ENCODE measurements around the gene BCL11B.

Gene BCL11B

DNA sequence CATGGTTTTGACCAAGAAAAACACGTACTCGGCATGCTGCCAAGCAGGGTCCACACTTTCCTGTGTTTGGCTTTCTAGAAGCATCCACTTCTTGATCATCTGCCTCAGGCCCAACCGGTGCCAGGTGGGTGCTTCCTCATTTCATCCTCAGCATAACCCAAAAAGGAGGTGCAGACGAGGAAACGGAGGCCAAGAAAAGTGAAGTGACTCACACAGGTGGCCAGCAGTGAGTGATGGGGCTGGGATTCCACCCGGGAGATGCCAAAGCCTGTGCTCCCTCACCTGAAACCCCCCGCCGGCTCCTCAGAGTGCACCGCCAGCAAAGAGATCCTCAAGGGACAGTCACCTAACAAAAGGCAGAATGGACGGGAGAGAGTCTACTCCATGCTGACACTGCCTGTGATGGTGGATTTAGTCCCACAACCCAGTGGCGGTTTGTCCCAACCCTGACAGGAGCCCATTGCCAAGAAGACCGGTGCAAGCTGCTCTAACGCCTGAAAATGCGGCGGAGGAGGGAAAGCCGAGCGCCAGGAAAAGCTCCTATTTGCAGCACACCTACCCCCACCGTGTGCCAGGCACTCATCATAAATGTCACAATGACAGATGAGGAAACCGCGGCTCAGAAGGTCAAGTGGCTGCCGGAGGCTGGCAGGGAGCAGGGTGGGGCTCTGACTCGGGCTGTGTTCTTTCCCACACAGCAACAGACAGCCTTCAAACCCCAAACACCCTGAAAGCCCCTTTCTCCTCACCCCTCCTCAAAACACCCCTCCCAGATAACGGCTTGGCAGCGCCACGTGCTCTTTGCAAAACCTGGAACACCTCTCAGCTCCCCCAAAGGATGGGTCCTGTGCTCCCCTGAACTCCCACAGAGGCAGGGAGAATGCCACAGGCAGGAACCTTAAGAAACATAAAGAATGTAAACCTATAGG lies 18.8 kb downstream of the BCL11B start:
- DNase-seq = no peak

DNA sequence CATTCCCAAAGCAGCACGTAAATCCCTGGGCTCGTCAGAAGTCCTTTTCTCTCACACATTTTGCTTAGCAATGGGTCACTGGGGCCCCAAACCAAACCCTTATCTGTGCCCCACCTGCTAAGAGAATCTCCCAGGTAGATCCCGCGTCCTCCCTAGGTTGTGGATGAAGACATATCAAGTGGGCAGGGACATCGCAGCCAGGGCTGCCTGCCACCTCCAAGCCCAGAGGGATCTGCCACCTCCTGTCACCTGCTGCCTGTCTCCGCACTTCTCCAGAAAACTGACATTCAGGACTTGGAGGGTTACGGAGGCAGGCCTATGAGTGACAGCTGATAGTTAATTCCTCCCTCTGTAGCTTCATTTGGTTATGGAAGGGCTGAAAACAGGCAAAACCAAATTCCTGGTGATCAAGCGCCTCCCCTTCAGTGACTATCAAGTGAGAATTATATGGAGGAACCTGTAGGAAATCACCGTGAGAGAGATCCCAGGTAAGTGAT lies 19.5 kb downstream of the BCL11B start:
- DNase-seq = no peak

DNA sequence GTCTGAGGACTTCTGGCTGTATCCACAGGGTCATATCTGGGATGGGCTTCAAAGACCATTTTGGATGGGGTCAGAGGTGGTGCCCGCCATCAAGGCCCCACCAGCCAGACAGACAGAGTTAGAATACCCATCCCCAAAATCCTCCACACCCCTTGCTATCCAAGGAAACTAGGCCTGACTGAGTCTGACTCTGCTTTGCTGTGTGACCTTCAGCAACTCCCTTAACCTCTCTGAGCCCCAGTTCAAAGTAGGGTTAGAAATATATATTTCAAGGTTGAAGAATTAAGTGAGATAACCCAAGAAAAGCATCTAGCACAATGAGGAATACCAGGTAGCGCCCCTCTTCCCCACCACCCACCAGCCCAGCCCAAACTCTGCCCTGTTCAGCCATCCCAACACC lies 20.3 kb downstream of the BCL11B start:
- DNase-seq = no peak

DNA sequence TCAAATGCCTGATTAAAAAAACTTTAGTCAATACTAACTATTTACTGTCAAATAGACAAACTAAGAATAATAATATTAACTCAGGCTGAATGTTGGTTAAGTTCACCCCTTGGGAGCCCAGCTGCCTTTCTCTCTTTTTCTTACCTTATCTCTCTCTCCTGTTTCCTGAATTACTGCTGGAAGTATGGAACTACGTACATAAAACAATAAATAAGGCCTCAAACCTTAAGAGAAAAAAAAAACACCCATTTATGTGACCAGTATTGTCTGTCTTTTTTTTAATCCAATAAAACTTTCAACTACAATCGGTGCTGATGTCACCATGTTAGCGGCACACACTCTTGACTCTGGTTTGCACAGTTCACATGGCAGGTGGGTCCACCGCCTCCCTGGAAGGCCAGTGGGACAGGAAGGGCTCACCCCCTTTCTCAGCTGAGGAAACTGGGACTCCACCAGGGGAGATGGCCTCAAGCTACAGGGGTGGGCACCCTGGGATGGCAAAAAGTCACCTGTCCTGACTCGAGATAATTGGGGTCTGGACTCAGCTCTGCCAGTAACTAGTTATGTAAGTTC lies 21.3 kb downstream of the BCL11B start:
- no peak for DNase-seq

DNA sequence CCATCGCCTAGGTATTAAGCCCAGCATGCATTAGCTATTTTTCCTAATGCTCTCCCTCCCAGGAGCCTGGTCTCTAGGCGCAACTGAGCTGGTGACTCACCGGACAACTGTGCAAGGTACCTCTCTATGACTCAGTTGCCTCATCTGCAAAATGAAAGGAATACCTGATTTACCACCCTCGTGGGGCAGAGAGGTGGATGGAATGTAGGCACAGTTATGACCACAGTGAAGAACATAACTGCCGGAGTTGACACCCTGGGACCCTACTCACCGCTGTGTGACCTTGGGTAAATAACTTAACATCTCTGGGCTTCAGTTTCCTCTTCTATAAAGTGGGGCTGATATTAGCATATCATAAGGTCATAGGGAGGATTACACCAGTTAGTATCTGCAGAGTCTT lies 22.6 kb downstream of the BCL11B start:
- no peak for DNase-seq

DNA sequence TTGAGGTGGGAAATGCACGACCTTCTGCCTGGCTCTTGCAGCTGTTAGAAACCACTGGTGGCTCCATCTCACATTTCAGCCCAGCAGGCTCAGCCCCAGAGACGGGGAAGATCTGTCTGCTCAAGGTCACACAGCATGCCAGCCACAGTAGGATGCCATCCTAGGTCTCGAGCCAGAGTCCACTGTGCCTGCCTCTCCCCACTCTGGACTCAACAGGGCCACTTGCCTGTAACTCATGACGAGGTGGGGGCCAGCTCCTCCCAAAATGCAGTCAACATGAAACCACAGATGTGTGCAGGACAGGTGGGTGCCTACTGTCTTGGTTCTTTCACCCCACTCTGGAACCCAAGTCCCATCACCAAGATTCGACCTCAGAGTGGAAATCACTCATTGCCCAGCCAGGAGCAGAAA lies 23.2 kb downstream of the BCL11B start:
- DNase-seq = no peak

DNA sequence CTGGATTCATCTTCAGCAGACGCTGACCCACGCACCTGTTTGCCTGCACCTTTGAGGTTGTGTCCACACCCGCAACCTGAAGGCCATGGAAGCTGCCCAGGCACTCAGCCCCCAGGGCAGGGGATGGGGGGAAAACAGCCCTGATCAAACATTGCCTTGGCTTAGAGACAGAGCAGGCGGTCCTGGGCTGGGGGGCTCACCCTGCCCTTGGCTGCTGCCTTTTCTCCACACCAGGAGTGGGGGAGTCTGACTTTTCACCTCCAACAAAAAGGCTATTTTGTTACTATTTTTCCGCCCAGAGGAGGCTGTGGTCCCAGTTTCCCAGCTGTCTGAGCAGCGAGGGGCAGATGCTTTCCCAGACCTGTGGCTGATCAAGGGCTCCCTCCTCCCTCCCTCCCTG lies 24.2 kb downstream of the BCL11B start:
- DNase-seq = no peak

DNA sequence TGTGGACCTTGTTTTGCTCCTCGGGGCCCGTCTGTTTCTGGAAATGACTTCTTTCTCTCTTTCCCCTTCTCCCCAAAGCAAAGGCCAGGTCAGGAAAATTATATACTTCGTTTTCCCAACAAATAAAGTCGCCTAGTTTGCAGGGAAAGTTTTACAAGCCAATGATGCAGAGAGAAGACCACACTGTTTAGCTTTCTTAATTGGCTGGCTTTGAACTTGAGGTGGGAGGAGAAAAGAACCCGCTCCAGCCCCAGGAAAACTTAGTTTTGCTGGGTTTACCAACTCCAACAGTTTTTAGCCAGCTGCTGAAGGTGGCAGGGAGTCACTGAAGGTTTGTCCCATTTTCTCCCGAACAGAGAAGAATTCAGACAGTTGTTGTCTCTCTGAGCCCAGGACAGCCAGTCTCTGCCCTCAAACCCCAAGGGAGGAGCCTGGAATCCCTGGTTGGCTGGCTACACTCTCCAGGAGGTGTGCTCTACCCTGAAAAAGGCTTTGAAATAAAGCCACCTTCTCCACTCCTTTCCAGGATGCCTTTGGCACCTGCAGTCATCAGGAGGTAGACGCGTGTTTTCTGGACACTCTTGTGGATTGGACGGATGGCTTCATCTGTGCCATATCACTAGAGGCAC lies 24.8 kb downstream of the BCL11B start:
- DNase-seq = no peak

DNA sequence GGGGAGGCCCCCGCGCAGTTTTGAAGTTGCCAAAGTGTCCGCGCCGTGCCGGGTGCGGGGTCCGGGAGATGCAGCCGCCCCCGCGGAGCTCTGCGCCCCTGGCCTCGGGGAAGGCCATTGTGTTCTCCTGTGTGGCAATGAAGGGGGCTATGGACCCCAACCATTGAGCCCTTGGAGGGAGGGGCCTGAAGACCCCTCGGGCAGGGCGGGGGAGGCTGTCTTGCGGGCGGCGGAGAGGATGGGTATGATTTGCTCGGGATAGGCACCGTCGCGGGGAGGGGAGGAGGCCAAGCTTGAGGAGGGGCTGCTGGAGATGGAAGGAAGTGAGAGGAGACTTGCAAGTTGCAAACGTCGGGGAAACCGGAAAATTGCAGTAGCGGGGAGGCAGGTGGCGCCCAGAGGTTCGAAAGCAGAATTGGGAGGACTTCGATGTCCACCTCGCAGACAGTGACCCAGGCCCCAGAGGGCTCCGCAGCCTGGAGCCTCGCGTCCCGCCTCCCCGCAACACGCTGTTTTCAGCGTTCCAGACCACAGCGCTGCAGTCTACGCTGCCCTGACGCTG lies 25.4 kb downstream of the BCL11B start:
- DNase-seq = no peak

DNA sequence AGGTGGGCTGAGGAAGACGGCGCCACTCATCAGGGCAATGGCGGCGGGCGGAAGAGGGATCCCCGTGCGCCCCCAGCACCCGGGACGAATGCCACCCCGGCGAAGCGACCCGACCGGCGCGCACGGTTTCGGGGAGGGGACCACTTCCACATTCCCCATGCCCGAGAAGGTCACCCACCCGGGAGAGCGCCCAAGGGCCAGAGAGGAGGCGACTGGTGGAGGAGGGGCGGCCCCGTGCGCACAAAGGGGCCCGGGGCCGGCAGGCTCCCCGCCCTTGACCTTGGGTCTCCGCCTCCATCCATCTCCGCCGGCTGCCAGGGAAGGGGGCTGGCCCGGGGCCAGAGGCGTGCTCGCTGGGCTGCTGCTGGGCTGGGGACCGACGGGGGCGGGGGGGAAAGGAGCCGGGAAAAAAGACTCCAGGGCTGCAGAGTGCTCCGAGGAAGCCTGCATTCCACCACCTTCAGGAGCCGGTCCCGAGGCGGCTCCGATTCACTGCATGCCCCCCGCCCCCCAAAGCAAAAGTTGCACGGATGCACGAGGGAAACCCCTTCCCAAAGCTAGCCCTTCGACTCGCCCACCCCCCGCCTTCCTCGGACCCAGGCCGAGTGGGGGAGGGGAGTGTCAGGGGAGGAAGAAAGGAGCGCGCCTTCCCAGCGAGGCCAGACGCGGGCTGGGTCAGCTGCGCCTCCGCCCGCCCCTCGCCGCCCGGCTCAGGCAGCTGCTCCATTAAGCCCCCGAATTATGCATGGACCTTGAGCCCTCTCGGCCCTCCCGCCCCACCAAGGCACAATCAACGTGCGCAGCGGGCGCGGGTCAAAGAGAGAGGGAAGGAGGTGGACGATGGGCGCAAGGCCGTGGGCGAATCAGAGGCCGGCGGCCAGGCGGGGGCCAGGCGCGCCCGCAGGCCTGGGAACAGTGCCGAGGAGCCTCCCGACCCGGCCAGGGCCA lies 26.2 kb downstream of the BCL11B start:
- DNase-seq = no peak

DNA sequence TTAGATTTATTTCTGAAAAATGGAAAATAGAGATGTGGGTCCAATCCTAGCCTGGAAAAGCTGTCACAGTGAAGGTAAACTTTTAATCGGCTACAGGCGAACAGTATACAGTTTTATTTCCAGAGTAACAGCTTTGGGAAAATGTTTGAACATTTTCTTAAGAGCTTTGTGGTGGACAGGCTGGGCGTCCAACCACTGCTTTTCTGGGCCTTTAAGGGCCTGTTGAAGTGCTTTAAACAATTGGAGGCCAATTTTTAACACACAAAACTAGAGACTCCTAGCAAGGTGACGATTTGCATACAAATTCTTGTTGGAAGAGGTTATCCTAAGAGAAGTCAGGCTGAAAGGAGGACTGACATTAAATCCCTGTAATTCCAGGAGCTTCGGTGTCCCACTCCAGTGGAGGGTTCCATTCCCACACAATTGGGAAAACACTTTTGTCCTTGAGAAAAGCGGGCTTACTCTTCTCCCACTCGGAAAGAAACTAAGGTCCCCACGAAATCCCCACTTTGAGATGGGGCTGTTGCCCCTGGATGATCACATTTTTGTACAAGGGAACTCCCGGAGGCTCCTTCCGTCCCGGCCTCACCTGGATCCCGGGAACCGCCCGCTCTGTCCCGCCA lies 26.9 kb downstream of the BCL11B start:
- no peak for DNase-seq

DNA sequence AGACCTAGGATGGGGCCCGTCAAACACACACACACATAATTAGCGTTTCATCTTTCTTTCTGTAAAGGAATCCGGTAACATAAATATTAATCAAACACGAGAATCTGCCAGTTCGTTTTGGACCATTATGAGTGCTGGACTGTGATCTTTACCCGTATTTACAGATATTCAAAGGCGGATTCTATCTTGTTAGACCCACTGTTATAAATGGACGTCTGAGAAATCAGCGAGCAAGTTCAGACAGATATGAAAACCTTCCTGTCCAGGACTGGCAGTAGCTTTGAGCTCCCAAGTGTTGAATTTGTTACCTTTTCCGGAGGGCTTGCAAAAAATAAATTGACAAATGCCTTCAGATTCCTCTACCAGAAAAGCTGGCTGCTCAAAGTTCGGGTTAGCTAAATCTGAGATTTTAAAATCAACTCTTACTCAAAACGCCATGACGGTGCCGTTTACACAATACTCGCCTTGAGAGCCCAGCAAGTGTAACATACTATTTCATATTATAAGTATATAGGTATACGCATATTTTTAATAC lies 27.6 kb downstream of the BCL11B start:
- no peak for DNase-seq

DNA sequence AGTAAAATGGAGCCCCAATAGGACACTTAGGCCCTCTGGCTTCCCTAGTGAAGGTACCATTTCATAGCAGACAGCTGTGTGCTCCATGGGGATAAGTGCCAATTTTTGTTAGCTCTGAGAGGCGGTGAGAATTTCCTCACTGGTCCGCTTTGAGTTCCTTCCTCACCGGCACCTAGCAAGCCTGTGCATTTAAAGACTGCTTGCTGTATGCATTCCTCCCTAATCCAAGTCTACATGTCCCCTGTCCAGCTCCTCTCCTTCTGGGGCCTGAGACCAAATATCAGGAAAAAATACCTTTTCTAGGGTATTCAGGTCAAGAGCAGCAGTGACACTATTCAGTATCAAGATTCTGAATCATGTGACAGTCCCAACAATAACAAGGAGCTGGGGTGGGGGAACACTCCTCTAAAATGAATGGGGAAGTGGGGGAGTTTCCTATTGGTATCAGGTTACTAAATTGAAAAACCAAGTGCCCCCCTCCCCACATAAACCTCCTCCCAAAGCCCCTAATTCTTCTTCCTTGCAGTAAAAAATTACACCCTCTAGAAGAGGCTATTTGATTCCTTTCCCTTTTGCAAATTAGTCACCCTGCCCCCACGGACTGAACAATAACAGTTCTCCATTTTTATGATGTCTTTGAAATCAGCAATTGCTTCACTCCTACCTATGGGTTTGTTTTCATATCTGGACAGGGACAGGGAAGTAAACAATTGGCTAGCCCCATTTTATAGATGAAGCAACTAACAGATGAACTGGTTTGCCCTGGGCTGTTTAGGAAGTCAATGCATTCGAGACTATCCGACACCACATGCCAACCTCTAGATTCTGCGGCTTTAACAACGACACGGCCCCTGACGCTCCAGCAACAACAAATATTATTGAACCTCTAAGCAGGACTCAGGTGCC lies 28.9 kb downstream of the BCL11B start:
- DNase-seq = no peak

DNA sequence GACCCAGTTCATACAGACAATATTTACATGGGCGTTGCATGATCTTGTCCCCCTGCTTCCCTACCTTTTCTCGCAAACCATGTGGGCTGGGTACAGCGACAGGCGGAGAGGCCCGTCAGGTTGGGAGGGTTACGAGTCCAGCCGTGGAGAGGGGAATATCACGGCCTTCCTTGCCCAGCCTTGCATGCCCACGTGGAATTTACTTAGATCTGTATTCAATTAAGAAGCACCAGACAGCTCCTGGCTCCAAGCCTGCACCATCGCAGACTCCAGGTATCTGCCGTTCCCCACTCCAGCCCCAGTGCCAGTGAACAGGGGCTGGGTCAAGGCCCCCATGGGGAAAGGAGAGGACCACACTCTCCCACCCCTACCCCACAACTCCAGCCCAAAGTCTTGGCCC lies 29.8 kb downstream of the BCL11B start:
- no peak for DNase-seq

DNA sequence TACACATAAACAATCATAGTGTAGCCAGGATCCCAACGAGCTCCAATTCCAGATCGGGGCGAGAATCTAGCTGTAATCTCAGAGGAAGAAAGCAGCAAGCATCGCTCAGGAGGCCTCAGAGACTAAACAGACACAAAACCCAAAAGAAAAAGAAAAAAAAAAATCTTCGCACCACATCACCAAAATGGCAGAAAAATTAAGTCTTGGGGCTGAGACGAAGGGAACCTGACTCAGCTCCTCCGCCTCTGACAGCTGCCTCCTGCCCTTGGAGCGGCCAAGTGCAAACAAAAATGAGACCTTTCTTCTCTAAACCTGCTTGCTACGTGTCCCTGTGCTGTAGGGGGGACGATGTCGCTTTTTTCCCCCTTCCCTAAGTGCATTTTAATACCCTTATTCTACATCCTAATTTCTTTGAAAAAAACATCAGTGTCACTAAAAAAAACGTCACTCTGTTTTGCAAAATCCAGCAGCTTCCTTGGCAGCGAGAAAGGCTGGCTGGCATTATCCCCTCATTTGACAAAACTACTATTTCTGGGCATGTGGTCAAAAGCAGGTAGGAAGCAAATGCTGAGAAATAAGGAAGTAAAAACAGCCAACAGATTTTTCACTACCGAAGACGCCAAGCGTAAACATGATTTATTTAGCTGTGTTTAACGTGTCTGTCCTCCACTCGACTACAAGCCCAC lies 30.5 kb downstream of the BCL11B start:
- no peak for DNase-seq

DNA sequence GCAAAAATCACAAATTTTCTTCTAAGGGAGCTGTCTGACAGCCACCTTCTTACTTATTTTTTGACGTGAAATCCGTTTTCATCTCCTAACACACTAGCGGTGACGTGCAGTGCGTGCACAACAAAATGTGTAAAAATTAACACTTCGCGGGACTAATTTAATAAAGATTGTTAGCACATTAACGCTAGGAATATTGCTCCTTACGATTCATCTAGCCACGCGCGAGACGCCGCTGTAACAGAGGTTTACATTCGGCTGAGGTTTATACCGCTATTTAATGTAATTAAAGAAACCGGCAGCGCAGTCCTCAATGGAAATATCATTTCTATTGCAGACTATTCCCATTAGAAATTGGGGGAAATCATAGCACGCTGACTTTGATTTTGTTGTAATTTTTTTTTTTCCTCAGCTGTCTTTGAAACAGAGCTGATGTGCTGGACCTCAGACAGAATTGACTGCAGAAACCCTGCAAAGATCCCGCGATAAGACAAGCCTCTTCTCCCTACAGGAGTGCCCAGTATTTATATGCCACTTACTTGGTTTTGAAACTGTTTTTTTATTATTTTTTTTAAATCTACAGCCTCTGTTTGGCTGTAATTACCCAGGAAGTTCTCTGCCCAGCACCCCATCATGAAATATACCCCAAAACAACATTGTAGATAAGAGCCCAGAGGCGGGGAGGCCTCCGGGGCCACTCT lies 31.2 kb downstream of the BCL11B start:
- DNase-seq = no peak

DNA sequence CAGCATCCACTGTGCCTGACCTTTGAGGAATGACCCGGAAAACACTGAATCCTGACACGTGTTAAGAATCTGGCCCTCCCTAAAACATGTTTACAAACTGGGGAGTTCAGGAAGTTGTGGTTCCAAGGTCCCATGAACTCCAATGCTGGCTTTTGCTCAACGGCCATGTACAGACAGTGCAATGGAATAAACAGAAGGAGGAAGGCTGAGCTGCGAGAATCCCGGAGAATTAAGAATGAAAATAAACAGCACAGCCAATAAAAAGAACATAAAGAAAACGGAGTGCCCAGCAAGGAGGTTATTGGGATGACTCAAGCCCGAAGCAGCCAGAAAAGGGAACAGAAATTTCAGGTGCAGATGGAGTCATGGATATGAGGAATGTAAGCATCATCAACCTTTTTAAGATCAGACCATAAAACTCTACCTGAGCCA lies 32.3 kb downstream of the BCL11B start:
- DNase-seq = no peak

DNA sequence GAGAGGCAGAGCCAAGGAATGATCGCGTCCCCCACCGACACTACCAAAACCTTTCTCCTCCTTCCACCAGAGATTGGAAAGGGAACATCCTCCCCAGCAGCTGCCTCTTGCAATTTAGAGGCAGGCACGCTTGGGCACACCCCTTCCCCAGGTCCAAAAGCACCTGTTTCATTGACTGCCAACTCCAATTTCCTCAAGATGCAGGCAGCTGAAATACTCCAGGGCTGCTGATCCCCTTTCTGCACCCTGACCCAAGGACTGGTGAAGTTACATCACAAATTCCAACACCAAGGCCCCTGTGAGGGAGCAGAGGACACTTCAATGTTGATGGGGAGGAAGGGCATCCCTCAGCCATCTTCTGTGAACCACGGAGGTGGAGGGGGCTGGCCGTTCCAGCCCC lies 33.8 kb downstream of the BCL11B start:
- DNase-seq = no peak

DNA sequence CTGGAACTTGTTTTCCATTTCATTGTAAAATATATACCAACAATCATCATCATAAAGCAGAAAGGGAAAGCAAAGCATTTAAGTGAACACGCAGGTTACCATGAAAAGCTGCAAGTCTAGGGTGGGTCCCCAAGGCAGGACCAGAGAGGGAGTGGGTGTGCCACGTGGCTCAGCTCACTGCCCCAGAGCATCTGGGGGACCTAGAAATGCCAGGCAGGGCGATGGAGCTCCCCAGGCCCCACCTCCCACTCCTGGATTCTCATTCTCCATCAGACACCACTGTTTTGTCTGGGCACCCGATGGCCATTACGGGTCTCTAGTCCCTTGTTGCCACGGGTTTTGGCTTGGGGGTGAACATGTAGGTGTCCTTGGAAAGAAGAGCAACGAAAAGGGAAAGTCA lies 34.7 kb downstream of the BCL11B start:
- no peak for DNase-seq
